MM.1S (cell line): Measurements from ENCODE around the gene DENND4A.

Experiments
- DNase-seq: peaks from one replicate; pipeline ENCODE4 v3.0.0-alpha.2; 2015
- H2AFZ ChIP-seq: fragments of 300-600 bp; sonication (generic); 2 replicates; pipeline ENCODE4 v1.6.0; 2016; ENCODE audit warnings: antibody characterized with exemption, low read length
- H3F3A ChIP-seq: fragments of 300-600 bp; sonication (generic); 2 replicates; pipeline ENCODE4 v1.6.1; 2016; ENCODE audit warnings: mild to moderate bottlenecking, antibody characterized with exemption, low read length, moderate library complexity, mixed read lengths; ENCODE audit not compliant: insufficient read depth
- H3K27ac ChIP-seq: fragments of 300-600 bp; sonication (generic); 2 replicates; pipeline ENCODE4 v1.5.1; 2016; ENCODE audit warnings: mild to moderate bottlenecking, low read length
- H3K27me3 ChIP-seq: fragments of 300-600 bp; sonication (generic); replicated peaks from 2 replicates; pipeline ENCODE4 v1.6.0; 2016; ENCODE audit warnings: low read length; ENCODE audit not compliant: insufficient read depth
- H3K36me3 ChIP-seq: fragments of 300-600 bp; sonication (generic); replicated peaks from 2 replicates; pipeline ENCODE4 v1.6.1; 2016; ENCODE audit warnings: mild to moderate bottlenecking, low read length, mixed read lengths; ENCODE audit not compliant: insufficient read depth
- H3K4me1 ChIP-seq: fragments of 300-600 bp; sonication (generic); 2 replicates; pipeline ENCODE4 v1.6.1; 2016; ENCODE audit warnings: low read length, mixed read lengths
- H3K4me2 ChIP-seq: fragments of 300-600 bp; sonication (generic); 2 replicates; pipeline ENCODE4 v1.6.0; 2016; ENCODE audit warnings: low read depth, low read length
- H3K4me3 ChIP-seq: fragments of 300-600 bp; sonication (generic); 2 replicates; pipeline ENCODE4 v1.5.1; 2016; ENCODE audit warnings: low read length, mixed read lengths
- H3K79me2 ChIP-seq: fragments of 300-600 bp; sonication (generic); 2 replicates; pipeline ENCODE4 v1.6.1; 2016; ENCODE audit warnings: mixed run types, low read length, mixed read lengths
- H3K9ac ChIP-seq: fragments of 300-600 bp; sonication (generic); 2 replicates; pipeline ENCODE4 v1.6.1; 2016; ENCODE audit warnings: low read length, mixed read lengths
- H3K9me2 ChIP-seq: fragments of 300-600 bp; sonication (generic); replicated peaks from 2 replicates; pipeline ENCODE4 v1.6.1; 2016; ENCODE audit warnings: mild to moderate bottlenecking, low read length, mixed read lengths; ENCODE audit not compliant: insufficient read depth
- H3K9me3 ChIP-seq: fragments of 300-600 bp; sonication (generic); replicated peaks from 2 replicates; pipeline ENCODE4 v1.6.1; 2016; ENCODE audit warnings: mild to moderate bottlenecking, low read length, mixed read lengths; ENCODE audit not compliant: insufficient read depth
- H4K20me1 ChIP-seq: fragments of 300-600 bp; sonication (generic); 2 replicates; pipeline ENCODE4 v1.6.1; 2016; ENCODE audit warnings: mild to moderate bottlenecking, low read length, moderate library complexity, mixed read lengths; ENCODE audit not compliant: insufficient read depth
- EZH2 ChIP-seq: fragments of 300-600 bp; sonication (generic); optimal IDR thresholded peaks from 2 replicates; pipeline ENCODE3; 2017; ENCODE audit warnings: low read depth, mild to moderate bottlenecking, antibody characterized with exemption, low read length, mixed read lengths
- EZH2phosphoT487 ChIP-seq: fragments of 300-600 bp; sonication (generic); IDR thresholded peaks from 2 replicates; pipeline ENCODE4 v1.6.1; 2018; ENCODE audit warnings: antibody characterized with exemption, low read length
- TF ChIP-seq, protein P1 (sequence below): fragments of 300-600 bp; sonication (generic); IDR thresholded peaks from 2 replicates; pipeline ENCODE4 v1.5.1; 2016; ENCODE audit warnings: antibody characterized with exemption, low read length, mixed read lengths

The DENND4A gene

DNA sequence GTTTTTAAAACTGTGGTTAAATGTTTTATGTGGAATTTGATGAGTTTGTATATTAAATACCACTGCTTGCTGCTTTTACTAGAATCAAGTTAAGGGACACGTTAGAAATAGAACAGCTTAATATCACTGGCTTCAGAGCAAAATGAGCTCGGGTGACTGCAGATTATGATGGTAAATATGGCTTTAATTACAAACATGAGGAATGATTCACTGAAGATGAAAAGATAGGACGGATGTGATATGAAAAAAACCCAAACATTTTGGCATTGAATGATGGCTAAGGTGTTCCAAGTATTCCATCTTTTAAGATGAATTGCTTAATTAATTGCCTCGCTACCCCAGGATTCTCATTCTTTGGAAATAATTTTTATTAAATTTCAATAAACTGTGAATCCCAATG, 136.6 kb downstream of the DENND4A start:
- H3K9me2 ChIP-seq, result no peaks in the 10 kb centered on the region
- DNase-seq, result no peak
- no peaks in the 10 kb centered on the region; the same call in 1 of the 2 replicates for H3K36me3 ChIP-seq
- TF ChIP-seq, protein P1, sequence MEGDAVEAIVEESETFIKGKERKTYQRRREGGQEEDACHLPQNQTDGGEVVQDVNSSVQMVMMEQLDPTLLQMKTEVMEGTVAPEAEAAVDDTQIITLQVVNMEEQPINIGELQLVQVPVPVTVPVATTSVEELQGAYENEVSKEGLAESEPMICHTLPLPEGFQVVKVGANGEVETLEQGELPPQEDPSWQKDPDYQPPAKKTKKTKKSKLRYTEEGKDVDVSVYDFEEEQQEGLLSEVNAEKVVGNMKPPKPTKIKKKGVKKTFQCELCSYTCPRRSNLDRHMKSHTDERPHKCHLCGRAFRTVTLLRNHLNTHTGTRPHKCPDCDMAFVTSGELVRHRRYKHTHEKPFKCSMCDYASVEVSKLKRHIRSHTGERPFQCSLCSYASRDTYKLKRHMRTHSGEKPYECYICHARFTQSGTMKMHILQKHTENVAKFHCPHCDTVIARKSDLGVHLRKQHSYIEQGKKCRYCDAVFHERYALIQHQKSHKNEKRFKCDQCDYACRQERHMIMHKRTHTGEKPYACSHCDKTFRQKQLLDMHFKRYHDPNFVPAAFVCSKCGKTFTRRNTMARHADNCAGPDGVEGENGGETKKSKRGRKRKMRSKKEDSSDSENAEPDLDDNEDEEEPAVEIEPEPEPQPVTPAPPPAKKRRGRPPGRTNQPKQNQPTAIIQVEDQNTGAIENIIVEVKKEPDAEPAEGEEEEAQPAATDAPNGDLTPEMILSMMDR, result no peak
- TF ChIP-seq EZH2phosphoT487 (no peak), EZH2 (no peak)
- no peak overlapping the region for H3K9ac ChIP-seq
- no peaks in the 10 kb centered on the region for H3K27me3 ChIP-seq
- H3F3A ChIP-seq, result peaks cover 4% of the 10 kb centered on the region; the same call in 1 of the 2 replicates
- no peaks in the 10 kb centered on the region for H3K79me2 ChIP-seq
- no peak overlapping the region for H3K27ac ChIP-seq
- H4K20me1 ChIP-seq, result peaks cover 9% of the 10 kb centered on the region
- no peak overlapping the region for H3K4me3 ChIP-seq
- no peak overlapping the region for H3K4me2 ChIP-seq
- no peaks in the 10 kb centered on the region for H3K9me3 ChIP-seq
- H2AFZ ChIP-seq, result no peak overlapping the region
- H3K4me1 ChIP-seq, result peaks cover 3% of the 10 kb centered on the region; the same call in 1 of the 2 replicates

DNA sequence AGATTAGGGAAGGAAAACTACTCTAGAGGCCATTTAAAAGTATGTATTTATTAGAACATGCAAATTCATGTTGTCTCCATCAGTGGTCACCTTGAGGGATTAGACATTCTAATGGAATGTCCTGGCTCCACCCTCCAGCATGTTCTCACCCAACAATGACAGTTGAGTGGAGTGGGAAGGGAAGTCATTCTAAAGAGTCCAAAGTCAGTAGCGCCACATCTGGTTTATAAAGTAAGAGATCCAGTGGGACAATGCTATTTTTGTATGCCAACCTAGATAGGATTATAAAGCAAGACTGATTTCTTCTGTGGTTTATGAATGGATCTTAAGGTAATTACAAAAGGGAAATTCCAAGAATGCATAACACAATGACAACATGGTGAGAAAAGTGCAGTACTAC, 137.1 kb downstream of the DENND4A start:
- DNase-seq, result no peak
- peaks cover 9% of the 10 kb centered on the region for H4K20me1 ChIP-seq
- H3F3A ChIP-seq, result peaks cover 9% of the 10 kb centered on the region
- H3K9me3 ChIP-seq, result no peaks in the 10 kb centered on the region
- H3K4me3 ChIP-seq, result no peak overlapping the region
- no peaks in the 10 kb centered on the region for H3K9me2 ChIP-seq
- no peak overlapping the region for H3K27ac ChIP-seq
- TF ChIP-seq, protein P1, result no peak
- TF ChIP-seq EZH2, result no peak
- no peak for TF ChIP-seq EZH2phosphoT487
- H3K9ac ChIP-seq, result no peak overlapping the region
- no peak overlapping the region for H3K4me2 ChIP-seq
- no peaks in the 10 kb centered on the region for H3K27me3 ChIP-seq
- H2AFZ ChIP-seq, result no peak overlapping the region
- no peaks in the 10 kb centered on the region for H3K79me2 ChIP-seq
- H3K36me3 ChIP-seq, result no peaks in the 10 kb centered on the region; the same call in 1 of the 2 replicates
- H3K4me1 ChIP-seq, result peaks cover 7% of the 10 kb centered on the region

DNA sequence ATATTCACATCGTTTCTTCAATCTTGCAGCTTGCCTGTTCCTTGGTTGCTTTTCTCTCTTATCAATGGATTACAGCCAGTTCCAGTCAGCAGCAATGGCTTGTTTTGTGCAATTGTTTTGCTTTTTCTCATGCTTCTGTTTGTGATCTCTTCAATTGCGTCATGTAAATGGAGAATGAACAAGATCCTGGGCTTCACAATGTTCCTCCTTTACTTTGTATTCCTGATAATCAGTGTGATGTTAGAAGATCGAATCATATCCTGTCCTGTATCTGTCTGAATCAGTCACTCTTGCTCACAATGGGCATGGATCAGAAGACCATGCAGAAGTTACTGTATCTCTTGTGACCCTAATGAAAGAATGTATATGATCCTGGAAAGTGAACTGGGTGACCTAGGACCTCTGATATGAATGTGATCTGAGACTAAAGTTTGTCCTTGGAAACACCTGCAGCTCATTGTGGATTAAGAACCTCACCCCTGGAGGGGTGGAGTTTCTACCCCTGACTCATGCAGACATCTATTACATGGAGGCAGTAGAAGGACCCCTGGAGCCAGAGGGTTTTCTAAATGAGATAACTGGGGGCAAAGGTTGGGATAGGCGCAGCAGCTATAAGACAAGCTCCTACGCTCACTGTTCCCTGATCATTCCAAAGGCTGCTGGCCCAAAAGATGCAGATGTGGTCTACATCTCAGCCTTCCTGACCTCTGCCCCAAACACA, 138.1 kb downstream of the DENND4A start:
- Histone ChIP-seq H3K9me2 (no peaks in the 10 kb centered on the region), H2AFZ (no peak overlapping the region), H3K4me3 (no peak overlapping the region), H3K79me2 (no peaks in the 10 kb centered on the region), H3K4me1 (peaks cover 14% of the 10 kb centered on the region), H3K9me3 (no peaks in the 10 kb centered on the region), H4K20me1 (peaks cover 9% of the 10 kb centered on the region), H3K27me3 (no peaks in the 10 kb centered on the region), H3F3A (peaks cover 12% of the 10 kb centered on the region), H3K4me2 (no peak overlapping the region), H3K27ac (no peak overlapping the region), H3K9ac (no peak overlapping the region), H3K36me3 (no peaks in the 10 kb centered on the region)
- TF ChIP-seq EZH2phosphoT487, result no peak
- no peak for DNase-seq

DNA sequence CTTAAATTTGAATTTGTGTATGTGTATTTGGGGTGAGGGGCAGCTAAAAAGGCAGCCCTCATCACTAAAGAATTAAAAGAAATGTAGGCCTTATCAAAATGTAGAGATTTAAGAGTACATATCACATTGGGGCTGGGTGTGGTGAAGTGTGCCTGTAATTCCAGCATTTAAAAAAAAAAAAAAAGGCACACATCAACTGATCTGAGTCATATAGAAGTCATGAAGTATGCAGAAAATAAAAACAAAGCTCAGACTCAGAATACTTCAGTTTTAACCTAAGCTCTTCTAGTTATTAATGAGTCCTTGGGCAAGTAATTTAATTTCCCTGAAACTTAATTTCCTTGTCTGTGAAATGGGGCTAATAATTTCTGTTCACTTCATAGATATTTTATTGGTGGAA, 138.8 kb downstream of the DENND4A start:
- Histone ChIP-seq H2AFZ (no peak overlapping the region), H3K4me1 (peaks cover 14% of the 10 kb centered on the region), H3K36me3 (no peaks in the 10 kb centered on the region), H3K9me2 (no peaks in the 10 kb centered on the region), H3K4me2 (no peak overlapping the region), H3K79me2 (no peaks in the 10 kb centered on the region), H3K27me3 (no peaks in the 10 kb centered on the region), H3K9ac (no peak overlapping the region), H3K4me3 (no peak overlapping the region), H3K9me3 (no peaks in the 10 kb centered on the region), H3K27ac (no peak overlapping the region), H4K20me1 (peaks cover 9% of the 10 kb centered on the region), H3F3A (peaks cover 12% of the 10 kb centered on the region)
- TF ChIP-seq, protein P1, result no peak
- TF ChIP-seq EZH2, result no peak
- TF ChIP-seq EZH2phosphoT487, result no peak
- DNase-seq, result no peak
